Glomerular visceral epithelial cell (primary cell): ENCODE results near the gene CHPF2.
A peak's percentile ranks its signal among the peaks of the same experiment; 100 is the strongest.

Experiments
- DNase-seq: peaks from one replicate; pipeline ENCODE4 v3.0.0-alpha.2; 2016; ENCODE audit errors: extremely low spot score

CHPF2 gene

DNA sequence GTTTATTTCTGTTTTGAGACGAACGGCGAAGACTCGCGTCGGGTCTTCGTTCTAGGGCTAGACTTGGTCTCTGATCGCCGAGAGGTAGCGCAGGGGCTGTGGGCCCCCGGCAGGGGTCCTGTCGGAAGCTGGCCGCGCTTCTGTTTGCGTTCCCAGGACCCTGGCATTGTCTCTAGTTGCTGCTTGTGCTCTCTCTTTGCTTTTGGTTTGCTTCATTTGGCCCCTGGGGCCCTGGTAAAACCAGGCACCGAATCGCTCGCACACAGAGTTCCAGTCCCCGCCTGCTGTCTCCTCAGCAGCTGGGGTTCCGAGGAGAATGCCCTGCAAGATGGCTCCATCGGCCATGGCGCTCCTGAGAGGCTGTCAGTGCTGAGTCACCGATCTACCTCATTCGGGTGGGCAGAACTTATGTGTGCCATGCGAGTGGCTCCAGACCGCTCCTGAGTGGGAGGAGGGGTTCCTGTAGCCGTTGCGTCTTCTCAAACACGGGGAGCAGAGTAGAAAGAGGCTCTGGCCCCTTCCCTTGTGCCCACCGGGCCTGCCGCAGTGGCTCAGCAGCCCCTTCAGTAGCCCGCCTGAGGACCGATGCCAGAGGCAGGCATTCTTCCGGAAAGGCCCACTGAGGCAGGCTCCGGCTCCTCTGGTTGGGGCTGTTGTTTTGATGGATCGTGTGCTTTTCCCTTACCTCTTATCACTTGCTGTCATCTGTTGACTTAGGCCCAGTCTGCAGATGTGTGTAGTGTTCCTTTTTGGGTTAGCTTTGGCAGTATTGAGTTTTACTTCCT lies 826 bp downstream of the CHPF2 start:
- peak; percentile 75 for DNase-seq

DNA sequence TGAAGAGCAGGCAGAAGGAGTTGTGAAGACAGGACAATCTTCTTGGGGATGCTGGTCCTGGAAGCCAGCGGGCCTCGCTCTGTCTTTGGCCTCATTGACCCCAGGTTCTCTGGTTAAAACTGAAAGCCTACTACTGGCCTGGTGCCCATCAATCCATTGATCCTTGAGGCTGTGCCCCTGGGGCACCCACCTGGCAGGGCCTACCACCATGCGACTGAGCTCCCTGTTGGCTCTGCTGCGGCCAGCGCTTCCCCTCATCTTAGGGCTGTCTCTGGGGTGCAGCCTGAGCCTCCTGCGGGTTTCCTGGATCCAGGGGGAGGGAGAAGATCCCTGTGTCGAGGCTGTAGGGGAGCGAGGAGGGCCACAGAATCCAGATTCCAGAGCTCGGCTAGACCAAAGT lies 1.5 kb downstream of the CHPF2 start:
- DNase-seq, result no peak

DNA sequence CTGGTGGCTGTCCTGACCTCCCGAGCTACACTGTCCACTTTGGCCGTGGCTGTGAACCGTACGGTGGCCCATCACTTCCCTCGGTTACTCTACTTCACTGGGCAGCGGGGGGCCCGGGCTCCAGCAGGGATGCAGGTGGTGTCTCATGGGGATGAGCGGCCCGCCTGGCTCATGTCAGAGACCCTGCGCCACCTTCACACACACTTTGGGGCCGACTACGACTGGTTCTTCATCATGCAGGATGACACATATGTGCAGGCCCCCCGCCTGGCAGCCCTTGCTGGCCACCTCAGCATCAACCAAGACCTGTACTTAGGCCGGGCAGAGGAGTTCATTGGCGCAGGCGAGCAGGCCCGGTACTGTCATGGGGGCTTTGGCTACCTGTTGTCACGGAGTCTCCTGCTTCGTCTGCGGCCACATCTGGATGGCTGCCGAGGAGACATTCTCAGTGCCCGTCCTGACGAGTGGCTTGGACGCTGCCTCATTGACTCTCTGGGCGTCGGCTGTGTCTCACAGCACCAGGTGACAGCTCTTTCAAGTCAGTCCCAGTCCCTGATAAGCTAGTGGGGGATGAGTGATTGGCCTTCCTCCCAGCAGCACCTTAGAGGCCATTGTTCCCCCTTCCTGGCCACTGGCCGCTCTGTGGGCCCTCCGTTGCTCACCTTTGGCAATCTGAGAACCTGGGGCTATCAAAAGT lies 3.0 kb downstream of the CHPF2 start:
- DNase-seq, result no peak

DNA sequence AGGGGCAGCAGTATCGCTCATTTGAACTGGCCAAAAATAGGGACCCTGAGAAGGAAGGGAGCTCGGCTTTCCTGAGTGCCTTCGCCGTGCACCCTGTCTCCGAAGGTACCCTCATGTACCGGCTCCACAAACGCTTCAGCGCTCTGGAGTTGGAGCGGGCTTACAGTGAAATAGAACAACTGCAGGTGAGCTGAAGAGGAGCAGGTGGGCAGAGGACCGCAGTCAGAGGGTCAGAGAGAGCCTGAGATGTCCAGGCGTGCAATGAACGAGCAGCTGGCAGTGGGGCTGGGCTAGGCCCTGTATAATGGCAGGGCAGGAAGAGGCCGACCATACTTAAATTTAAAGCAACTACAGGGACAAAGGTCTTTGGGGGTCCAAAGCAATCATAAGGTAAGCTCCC lies 4.1 kb downstream of the CHPF2 start:
- no peak for DNase-seq

DNA sequence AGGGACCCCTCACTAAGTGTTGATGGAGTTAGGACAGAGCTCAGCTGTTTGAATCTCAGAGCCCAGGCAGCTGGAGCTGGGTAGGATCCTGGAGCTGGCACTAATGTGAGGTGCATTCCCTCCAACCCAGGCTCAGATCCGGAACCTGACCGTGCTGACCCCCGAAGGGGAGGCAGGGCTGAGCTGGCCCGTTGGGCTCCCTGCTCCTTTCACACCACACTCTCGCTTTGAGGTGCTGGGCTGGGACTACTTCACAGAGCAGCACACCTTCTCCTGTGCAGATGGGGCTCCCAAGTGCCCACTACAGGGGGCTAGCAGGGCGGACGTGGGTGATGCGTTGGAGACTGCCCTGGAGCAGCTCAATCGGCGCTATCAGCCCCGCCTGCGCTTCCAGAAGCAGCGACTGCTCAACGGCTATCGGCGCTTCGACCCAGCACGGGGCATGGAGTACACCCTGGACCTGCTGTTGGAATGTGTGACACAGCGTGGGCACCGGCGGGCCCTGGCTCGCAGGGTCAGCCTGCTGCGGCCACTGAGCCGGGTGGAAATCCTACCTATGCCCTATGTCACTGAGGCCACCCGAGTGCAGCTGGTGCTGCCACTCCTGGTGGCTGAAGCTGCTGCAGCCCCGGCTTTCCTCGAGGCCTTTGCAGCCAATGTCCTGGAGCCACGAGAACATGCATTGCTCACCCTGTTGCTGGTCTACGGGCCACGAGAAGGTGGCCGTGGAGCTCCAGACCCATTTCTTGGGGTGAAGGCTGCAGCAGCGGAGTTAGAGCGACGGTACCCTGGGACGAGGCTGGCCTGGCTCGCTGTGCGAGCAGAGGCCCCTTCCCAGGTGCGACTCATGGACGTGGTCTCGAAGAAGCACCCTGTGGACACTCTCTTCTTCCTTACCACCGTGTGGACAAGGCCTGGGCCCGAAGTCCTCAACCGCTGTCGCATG lies 5.2 kb downstream of the CHPF2 start:
- DNase-seq, result no peak

DNA sequence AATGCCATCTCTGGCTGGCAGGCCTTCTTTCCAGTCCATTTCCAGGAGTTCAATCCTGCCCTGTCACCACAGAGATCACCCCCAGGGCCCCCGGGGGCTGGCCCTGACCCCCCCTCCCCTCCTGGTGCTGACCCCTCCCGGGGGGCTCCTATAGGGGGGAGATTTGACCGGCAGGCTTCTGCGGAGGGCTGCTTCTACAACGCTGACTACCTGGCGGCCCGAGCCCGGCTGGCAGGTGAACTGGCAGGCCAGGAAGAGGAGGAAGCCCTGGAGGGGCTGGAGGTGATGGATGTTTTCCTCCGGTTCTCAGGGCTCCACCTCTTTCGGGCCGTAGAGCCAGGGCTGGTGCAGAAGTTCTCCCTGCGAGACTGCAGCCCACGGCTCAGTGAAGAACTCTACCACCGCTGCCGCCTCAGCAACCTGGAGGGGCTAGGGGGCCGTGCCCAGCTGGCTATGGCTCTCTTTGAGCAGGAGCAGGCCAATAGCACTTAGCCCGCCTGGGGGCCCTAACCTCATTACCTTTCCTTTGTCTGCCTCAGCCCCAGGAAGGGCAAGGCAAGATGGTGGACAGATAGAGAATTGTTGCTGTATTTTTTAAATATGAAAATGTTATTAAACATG lies 6.0 kb downstream of the CHPF2 start:
- no peak for DNase-seq

DNA sequence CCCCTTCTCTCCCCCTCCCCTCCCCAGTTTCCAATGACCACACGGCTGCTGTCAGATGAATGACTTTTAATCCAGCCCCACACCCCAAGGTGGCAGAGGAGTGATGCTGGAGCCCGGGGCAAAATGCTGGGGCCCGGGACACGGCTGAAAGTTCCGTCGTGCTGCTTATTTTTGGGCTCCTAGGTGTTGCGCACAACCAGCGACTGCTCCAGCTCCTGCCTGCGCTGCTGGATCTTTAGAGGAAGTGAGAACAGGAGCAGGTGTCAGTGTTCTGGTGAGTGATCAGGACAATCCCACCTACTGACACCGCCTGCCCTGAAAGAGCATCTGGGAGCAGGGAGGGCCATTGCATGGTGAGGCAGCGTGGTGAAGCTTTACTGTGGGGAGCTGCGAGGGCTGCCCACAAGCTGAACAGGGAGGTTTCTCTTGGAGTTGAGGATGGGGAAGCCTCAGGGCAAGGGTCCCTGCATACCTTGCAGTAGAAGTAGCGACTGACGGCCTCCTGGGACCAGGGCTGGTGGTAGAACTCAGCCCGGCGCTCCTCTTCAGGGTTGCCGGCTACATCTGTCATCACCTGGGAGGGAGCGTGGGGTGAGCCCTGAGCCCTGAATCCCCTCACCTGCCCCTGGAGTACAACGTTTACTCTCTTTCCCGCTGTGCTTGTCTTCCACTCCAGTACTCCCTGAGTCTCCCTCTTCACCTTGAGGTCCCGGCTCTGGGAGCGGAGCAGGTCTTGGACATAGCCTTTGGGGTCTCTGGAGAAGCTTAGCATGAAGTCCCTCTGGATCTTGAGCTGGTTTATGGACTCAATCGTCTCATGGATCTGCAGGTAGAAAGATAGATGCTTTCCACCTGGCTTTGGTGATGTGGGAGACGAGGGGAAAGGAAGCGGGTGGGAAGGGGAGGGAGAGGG lies 6.9 kb downstream of the CHPF2 start:
- DNase-seq, result no peak

DNA sequence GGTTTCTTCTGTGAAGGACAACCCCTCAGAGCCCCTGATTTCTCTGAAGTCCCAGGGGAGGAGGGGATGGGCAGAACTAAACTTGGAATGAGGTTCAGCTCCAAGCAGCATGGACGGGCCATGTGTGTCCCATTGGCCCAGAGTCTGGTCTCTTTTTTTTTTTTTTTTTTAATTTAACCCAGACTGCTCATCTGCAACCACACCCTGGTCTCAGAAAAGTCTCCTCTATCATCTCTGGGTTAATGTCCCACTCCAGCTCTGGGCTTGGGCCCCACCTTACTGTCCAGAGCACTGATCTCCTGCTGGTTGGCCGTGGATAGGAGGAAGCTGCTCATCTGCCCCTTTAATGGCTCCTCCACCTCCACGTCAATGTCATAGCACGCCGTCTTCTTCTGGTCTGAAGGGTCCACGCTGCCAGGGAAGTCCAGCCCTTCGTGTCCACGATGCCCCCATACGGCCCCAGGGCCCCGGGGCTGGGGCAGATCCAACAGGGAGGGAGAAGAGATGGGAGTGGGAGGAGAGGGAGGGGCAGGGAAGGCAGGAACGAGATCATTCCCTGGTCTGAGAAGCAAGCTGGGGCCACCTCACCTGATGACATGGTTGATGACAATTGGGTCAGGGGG lies 7.7 kb downstream of the CHPF2 start:
- DNase-seq, result no peak

DNA sequence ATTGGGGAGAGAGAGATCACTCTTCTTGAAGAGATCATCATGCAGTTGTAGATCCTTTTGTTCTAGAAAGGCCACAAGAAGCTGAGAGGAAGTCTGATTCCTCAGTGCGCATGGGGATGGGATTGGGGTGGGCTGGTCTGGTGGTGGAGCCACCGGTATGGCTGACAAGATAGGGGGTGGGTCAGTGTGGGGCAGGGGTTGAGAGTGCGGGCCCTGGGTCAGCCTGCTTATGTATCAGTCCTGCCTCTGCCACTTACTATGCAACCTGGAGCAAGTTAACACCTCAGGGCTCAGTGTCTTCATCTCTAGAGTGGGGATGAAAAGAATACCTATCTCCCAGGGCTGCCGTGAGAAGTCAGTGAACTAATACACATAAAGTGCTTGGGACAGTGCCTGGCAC lies 8.3 kb downstream of the CHPF2 start:
- no peak for DNase-seq

DNA sequence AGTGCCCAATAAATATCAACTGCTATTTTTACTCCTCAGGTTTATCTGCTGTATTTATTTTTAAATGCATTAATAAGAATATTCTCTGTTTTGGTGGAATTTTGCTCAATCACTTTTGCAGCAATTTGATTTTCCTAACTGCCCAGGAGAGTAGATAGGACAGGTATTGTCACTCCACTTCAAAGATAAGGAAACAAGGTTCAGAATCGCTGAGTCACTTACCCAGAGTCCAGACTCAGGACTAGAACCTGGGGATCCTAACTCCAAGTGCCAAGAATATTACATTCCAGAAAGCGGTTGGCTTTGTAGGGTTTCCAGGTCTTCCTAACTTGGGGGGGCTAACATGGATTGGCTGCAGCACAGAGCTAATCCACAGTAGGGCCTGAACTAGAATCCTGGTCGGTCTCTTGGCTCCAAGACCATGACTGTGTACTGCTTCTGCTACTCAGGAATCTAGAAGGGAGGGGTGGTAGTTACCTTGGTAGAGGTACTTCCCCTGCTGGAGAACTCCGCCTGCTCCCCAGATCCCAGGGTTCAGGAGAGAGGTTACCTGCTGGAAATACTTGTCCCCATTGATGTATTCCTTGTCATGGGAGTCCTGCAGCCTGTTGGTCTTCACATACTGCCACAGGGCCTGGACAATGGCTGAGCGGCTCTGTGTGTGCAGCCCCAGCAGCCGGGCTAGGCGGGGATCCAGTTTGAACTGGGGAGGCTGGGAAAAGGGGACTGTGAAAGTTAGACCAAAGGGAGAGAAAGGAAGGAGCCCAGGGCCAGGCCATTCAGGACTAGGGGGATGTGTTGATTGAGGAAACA lies 8.9 kb downstream of the CHPF2 start:
- DNase-seq, result no peak

DNA sequence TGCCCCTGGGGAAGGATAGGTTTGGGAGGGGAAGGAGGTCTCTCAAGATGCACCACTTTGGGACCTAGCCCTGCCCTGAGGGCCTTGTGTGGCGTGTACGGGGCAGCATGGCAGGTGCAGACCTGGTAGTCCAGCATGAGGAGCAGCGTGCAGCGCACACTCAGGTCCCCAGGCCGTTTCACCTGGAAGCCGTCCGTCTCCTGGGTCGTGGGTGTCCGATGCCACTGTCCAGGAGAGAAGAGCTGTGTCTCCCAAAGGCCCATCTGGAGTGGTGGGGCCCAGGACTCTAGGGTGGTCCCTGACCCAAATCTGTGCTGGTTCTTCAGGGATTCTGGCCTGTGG lies 9.4 kb downstream of the CHPF2 start:
- no peak for DNase-seq

DNA sequence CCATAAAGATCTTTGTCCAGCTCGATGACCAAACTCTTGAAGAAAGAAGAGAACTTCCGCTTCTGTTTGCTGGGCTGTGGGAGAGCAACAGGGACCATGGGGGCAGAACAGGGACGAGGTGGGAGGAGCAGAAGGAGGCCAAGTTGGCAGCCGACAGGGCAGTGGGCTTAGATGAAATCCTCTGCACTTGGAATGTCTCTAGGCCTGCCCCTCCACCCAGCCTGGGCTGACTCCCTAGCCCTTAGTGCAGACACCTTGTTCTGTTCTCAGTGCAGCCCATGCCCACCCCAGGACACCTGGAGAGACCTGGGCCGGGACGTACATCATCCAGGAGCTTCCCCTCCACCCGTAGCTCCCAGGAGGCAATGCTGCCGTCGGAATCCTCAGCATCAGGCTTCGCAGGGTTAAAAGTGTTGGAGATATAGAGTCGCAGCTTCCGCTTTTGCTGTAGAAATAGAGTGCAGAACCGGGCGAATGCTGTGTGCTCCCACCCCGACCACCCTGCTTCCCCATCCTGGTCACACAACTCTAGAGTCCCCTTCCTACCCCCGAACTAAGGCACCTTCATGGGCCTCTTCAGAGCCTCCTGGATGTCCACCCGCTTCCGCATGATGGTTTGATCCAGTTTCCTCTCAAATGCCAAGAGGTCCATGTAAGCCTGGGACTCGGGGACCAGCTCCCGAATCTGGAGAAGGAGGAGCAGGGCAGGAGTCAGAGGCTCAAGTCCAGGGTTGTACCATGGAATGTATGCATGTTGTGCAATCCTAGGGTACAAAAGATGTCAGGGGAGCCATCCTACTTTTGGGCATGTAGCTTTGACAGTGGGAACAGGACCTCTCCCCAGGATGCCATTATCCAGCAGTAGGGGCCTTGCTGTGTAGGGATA lies 10.1 kb downstream of the CHPF2 start:
- no peak for DNase-seq

DNA sequence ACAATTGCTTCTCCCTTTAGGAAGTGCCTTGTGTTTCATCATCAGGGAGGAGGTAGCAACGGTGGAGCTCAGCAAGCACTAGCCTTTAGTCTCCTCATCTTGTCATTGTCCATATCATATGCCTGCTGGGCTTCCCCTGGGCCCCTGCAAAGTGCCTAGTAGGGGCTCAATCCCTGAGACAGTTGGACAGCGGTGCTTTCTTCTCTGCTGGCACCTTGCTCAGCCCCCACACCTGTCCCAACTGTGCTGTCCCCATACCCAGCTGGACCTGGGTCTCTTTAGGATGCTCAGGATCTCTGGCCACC lies 10.7 kb downstream of the CHPF2 start:
- DNase-seq, result no peak

DNA sequence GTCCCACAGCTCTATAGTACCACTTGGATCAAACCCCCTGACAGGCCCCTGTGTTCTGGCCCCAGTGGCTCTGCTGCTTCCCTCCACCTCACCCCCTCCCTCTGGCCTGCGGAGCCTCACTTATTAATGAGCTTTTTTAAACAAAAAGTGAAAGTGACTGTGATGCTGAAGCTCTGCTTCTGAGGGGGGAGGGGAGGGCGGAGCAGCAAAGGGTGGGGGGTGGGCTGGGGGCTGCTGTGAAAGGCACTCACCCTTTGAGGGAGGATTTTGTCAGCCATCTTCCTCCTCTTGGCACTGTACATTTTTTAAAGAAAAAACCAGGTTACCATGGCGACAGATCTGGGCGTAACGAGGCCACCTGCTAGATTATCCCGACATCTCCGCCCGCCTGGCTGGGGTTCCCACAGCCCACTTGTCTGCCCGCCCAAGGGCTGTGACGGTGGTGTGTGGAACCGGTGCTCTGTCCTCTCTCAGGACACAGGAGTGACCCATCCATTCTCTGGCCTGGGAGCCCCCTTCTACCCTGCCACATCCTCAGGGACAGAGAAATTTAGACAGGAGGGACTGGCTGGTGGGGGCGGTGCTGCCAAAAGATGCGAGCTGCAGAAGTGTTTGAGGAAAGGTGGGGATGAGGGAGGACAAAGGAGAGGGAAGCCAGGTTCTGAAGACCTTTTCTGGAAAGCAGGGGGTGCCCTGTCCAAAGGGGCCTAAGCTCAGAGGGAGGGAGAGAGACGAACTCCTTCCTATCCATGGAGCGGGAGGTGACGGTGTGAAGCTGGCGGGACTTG lies 11.3 kb downstream of the CHPF2 start:
- DNase-seq, result no peak

DNA sequence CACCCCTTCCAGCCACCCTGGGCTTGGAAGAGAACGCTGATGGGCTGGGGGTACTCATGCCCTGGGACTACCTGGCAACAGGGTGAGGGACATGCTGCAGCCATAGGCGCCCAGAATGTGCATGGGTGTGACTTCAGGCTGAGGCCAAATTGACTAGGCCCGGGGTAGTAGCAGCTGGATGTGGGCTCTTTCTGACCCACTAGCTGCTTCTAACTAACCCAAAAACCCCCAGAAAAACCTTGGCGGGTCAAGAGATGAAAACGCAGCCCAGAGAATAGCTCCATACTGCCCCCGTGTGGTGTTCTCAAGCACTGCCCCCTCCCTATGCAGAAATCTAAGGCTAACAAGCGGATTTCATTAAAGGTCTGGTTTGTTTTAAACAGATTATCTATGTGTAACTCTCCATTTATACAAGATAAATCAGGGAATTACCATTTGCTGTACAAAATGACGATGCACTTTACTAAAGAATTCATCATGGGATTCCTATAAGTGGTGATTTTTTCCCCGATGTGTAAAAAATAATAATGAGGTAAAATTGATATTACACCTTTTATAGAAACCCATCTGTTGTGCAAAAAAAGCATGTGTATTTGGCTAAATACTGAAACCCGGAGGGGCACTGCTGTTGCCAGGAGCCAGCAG lies 12.0 kb downstream of the CHPF2 start:
- DNase-seq, result peak; percentile 38

DNA sequence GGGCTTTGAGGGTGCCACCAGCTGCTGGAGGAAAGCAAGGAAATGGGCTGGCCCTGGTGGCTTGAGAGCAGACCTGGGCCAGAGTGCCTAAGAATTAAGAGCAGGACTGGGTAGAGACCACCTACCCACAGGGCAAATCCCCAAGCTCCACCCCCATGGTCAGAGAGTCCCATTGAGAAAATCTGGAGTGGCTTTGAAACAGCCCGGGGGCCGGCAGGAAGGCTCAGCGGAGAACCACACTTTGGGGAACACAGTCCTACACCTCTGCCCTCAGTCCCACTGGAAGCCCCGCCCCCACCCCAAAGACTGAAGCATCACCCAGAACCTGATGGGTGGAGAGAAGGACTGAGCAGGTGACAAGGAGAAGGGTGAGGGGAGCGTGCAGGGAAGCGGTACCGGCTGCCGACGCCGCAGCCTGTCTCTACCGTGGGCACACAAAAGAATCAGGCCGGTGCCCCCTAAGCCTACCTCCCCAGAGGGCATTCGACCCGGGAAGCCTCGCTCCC lies 12.6 kb downstream of the CHPF2 start:
- DNase-seq, result no peak

DNA sequence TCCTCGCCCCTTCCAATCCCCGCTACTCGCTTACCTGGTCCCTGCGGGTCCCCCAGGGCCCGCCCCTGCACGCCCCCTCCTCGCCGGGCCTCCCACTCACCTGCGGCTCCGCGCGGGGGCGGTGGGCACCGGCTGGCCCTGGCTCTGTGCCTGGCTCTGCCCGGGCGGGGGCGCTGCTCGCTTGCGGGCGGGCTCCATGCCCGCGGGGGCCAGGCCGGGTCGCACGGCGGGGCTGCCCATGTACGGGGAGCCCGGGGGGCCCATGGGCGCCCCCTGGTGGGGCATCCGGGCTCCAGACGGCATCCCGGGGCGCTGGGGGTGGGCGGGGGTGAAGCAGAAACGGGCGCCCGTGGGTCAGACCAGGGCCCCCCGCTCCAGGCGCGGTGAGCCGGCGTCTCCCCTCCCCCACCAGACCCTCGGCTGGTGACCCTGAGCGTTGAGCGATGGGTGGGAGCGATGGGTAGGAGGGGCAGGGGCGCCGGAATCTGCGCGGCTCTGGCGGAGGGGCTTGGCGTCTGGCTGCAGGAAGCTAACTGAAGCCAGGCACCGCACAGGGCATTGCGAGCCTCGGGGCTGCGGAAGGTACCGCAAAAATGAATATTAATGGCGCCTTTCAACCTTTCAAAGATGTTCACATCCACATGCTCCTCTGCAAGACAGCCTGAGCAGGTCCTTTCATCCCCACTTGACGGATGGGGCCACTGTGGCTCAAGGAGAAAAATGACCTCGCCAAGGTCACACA lies 13.2 kb downstream of the CHPF2 start:
- peak; percentile 37 for DNase-seq
